ENCODE results near the gene IGFBP2. TPM values are rescaled to one million over a fixed set of nuclear protein-coding genes. Genes with fewer than 3 reads are reported as not detected.
"Not testable (repeated sequence)": the region's sequence is repeated elsewhere in the genome, so short reads cannot be mapped to it uniquely, and the experiment has no call there.

IGFBP2 gene
- total RNA-seq: 159 and 263 TPM in 2 replicates

- DNase-seq: peak; percentile 61
These were observed at the start of gene IGFBP2 for GRCh38 chr2:216632952-216633615. Gene IGFBP2 (plus strand): TSS chr2:216633420. CDS start chr2:216633524, 104 bp downstream.

- no peak for DNase-seq
These were observed 49.6 kb upstream of the IGFBP2 start for GRCh38 chr2:216583606-216584005.

- DNase-seq: no peak
These were observed 49.1 kb upstream of the IGFBP2 start for GRCh38 chr2:216584112-216584511.

GRCh38 chr2:216585441-216585840 lies 47.8 kb upstream of the IGFBP2 start:
- DNase-seq: no peak

GRCh38 chr2:216588861-216589710 lies 44.1 kb upstream of the IGFBP2 start:
- no peak for DNase-seq

- DNase-seq: no peak
These were observed 43.4 kb upstream of the IGFBP2 start for GRCh38 chr2:216589791-216590190.

GRCh38 chr2:216590780-216591179 lies 42.4 kb upstream of the IGFBP2 start:
- no peak for DNase-seq

- no peak for DNase-seq
These were observed 41.7 kb upstream of the IGFBP2 start for GRCh38 chr2:216591480-216591879.

- no peak for DNase-seq
These were observed 39.1 kb upstream of the IGFBP2 start for GRCh38 chr2:216594081-216594480.

- peak; percentile 66 for DNase-seq
These were observed 36.8 kb upstream of the IGFBP2 start for GRCh38 chr2:216596236-216596979.

- DNase-seq: peak; percentile 40
These were observed 36.2 kb upstream of the IGFBP2 start for GRCh38 chr2:216596980-216597509.

- DNase-seq: not testable (repeated sequence)
These were observed 35.4 kb upstream of the IGFBP2 start for GRCh38 chr2:216597825-216598224.

- no peak for DNase-seq
These were observed 31.4 kb upstream of the IGFBP2 start for GRCh38 chr2:216601632-216602409.

- no peak for DNase-seq
These were observed 30.0 kb upstream of the IGFBP2 start for GRCh38 chr2:216603010-216603883.

GRCh38 chr2:216603884-216604245 lies 29.4 kb upstream of the IGFBP2 start:
- DNase-seq: no peak

- DNase-seq: no peak
These were observed 28.8 kb upstream of the IGFBP2 start for GRCh38 chr2:216604458-216604857.

- peak; percentile 3 for DNase-seq
These were observed 26.5 kb upstream of the IGFBP2 start for GRCh38 chr2:216606551-216607276.

- DNase-seq: no peak
These were observed 26.0 kb upstream of the IGFBP2 start for GRCh38 chr2:216607277-216607560.

GRCh38 chr2:216608525-216608924 lies 24.7 kb upstream of the IGFBP2 start:
- no peak for DNase-seq

- DNase-seq: no peak
These were observed 17.7 kb upstream of the IGFBP2 start for GRCh38 chr2:216615298-216616082.
